HG03520 (cell line): ENCODE measurements around the gene DLL4.
A peak's percentile ranks its signal among the peaks of the same experiment; 100 is the strongest.
"Not testable (repeated sequence)": the region's sequence is repeated elsewhere in the genome, so short reads cannot be mapped to it uniquely, and the experiment has no call there.

ENCODE experiments used
- ATAC-seq: cut with Tn5 transposase; IDR thresholded peaks from one replicate; pipeline ENCODE4 v1.9.1; 2021; ENCODE audit warnings: mild to moderate bottlenecking, moderate library complexity; ENCODE audit not compliant: unreplicated experiment

DLL4 gene

GRCh38 chr15:40940296-40940801, 11.2 kb downstream of the DLL4 start:
- ATAC-seq = no peak

GRCh38 chr15:40941068-40941527, 12.0 kb downstream of the DLL4 start:
- peak; percentile 3 for ATAC-seq

- peak; percentile 73 for ATAC-seq
Measured at GRCh38 chr15:40941528-40942336, 12.6 kb downstream of the DLL4 start.

GRCh38 chr15:40942337-40942854, 13.3 kb downstream of the DLL4 start:
- no peak for ATAC-seq

- no peak for ATAC-seq
Measured at GRCh38 chr15:40942878-40943277, 13.7 kb downstream of the DLL4 start.

GRCh38 chr15:40943764-40944365, 14.7 kb downstream of the DLL4 start:
- no peak for ATAC-seq

- ATAC-seq = no peak
Measured at GRCh38 chr15:40944510-40945296, 15.6 kb downstream of the DLL4 start.

- no peak for ATAC-seq
Measured at GRCh38 chr15:40948706-40949473, 19.8 kb downstream of the DLL4 start.

- ATAC-seq = no peak
Measured at GRCh38 chr15:40949756-40950207, 20.6 kb downstream of the DLL4 start.

- ATAC-seq = no peak
Measured at GRCh38 chr15:40951764-40952163, 22.6 kb downstream of the DLL4 start.

- no peak for ATAC-seq
Measured at GRCh38 chr15:40952301-40952900, 23.3 kb downstream of the DLL4 start.

GRCh38 chr15:40952901-40953712, 24.0 kb downstream of the DLL4 start, which contains the start of gene CHAC1:
Gene CHAC1 (plus strand): TSS chr15:40953471. CDS start chr15:40953584, 113 bp downstream.
- peak; percentile 80 for ATAC-seq

GRCh38 chr15:40953713-40954074, 24.6 kb downstream of the DLL4 start:
- ATAC-seq = no peak

GRCh38 chr15:40954158-40954848, 25.2 kb downstream of the DLL4 start:
- not testable (repeated sequence) for ATAC-seq

GRCh38 chr15:40955141-40955903, 26.2 kb downstream of the DLL4 start:
- ATAC-seq = no peak

- ATAC-seq = no peak
Measured at GRCh38 chr15:40955930-40956540, 26.9 kb downstream of the DLL4 start.

- ATAC-seq = no peak
Measured at GRCh38 chr15:40956541-40956982, 27.4 kb downstream of the DLL4 start.
